ENCODE data around the gene VWA3B.
"Not testable (repeated sequence)": the region's sequence is repeated elsewhere in the genome, so short reads cannot be mapped to it uniquely, and the experiment has no call there.

The VWA3B gene

GRCh38 chr2:98128556-98129109 is 41.7 kb downstream of the VWA3B start:
- no peak for DNase-seq (ENCODE audit: low read depth in 1 of 2, low spot score in 1 of 2)

DNA sequence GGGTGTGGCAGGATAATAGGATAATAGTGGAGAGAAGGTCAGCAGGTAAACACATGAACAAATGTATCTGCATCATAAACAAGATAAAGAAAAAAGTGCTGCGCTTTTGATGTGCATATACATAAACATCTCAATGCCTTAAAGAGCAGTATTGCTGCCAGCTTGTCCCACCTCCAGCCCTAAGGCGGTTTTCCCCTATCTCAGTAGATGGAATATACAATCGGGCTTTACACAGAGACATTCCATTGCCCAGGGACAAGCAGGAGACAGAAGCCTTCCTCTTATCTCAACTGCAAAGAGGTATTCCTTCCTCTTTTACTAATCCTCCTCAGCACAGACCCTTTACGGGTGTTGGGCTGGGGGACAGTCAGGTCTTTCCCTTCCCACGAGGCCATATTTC is 43.1 kb downstream of the VWA3B start:
- not testable (repeated sequence) for DNase-seq (ENCODE audit: low read depth in 1 of 2, low spot score in 1 of 2)

- peak in 1 of 2 donors; percentile 5 for DNase-seq (ENCODE audit: low read depth in 1 of 2, low spot score in 1 of 2)
Observed at GRCh38 chr2:98134172-98135005, 47.4 kb downstream of the VWA3B start.

DNA sequence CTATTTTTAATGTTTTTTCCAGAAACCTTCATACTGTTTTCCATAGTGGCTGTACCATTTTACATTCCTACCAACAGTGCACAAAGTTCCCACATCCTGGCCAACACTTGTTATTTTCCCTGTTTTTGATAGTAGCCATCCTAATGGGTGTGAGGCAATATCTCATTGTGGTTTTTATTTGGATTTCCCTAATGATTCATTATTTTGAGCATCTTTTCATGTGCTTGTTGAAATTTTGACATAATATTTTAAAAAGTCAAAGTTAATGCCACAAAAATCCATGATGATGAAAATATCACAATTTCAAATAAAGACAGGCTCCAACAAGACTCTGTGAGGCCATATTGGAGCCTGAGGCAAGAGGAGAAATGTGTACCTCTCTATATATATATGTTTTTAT is 50.2 kb downstream of the VWA3B start:
- no peak for DNase-seq (ENCODE audit: low read depth in 1 of 2, low spot score in 1 of 2)

DNA sequence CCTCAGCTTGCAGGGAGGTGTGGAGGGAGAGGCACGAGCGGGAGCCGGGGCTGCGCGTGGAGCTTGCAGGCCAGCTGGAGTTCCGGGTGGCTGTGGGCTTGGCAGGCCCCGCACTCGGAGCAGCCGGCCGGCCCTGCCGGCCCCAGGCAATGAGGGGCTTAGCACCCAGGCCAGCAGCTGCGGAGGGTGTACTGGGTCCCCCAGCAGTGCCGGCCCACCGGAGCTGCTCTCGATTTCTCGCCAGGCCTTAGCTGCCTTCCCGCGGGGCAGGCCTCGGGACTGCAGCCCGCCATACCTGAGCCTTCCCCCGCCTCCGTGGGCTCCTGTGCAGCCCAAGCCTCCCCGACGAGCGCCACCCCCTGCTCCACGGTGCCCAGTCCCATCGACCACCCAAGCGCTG is 52.0 kb downstream of the VWA3B start:
- DNase-seq (ENCODE audit: low read depth in 1 of 2, low spot score in 1 of 2) = not testable (repeated sequence)

GRCh38 chr2:98140210-98140609 is 53.2 kb downstream of the VWA3B start:
- DNase-seq (ENCODE audit: low read depth in 1 of 2, low spot score in 1 of 2) = no peak

DNA sequence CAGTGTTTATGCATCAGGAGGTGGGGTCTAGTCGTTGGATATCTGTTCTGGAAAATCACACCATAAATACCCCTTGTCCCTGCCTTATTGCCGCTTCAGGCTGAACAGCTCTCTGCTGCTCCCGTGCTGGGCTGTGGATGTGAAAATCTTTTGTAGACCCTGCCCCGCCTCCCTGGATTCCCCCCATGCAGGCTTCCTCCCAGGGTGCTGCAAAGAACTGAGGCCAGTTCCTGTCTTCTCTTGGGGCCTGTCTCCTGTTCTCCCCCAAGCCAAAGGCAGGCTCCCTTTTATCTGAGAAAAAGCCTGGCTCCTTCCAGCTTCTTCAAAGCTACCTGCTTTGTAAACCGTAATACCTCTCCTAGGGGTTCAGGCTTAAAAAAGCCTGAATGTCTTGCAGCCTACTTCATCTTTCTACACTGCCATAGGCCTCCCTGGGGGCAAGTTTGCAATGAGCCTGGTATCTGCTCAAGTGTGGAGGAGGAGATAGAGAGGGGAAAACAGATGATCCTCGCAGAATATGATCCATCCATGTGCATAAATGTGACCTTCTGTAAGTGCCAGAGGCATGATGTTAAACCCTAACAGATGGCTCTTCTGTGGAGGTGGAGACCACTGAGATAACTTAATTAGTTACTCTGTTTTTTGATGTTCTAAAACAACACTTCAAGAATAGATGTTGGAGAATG is 55.3 kb downstream of the VWA3B start:
- no peak for DNase-seq (ENCODE audit: low read depth in 1 of 2, low spot score in 1 of 2)

GRCh38 chr2:98145070-98145469 is 58.1 kb downstream of the VWA3B start:
- DNase-seq (ENCODE audit: low read depth in 1 of 2, low spot score in 1 of 2) = no peak

GRCh38 chr2:98147900-98148299 is 60.9 kb downstream of the VWA3B start:
- not testable (repeated sequence) for DNase-seq (ENCODE audit: low read depth in 1 of 2, low spot score in 1 of 2)

DNA sequence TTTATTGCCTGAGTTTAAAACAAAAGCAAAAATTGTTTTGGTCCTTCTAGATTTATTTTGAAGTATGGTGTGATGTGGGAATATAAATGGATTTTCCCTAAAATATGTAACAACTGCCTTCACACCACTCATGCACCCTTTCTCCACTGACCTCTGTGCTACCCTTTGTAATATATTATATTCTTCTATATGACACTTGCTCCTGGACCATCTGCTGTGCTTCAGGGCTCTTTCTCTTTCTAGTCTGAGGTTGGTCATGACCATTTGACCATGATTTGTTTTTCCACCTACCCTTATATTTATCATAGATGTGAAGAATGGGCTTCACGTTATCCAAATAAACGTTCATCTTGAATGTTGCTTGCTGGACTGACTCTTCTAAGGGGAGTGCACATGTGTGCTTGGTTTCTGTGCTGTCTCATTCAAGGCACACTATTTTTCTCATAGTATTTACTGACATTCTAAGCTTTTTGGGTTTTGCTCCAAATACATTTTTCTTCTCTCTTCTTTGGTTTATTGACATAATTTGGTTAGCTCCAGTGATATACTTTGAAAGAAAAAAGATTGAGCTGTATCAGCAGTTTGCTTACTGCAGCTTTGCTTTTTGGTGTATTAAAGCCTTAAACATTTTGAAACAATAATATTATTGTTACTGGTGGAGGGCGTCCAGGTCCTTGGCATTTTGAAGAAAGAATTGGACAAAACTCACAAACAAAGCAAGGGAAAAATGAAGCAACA is 61.8 kb downstream of the VWA3B start:
- DNase-seq (ENCODE audit: low read depth in 1 of 2, low spot score in 1 of 2) = no peak

GRCh38 chr2:98149333-98149697 is 62.3 kb downstream of the VWA3B start:
- no peak for DNase-seq (ENCODE audit: low read depth in 1 of 2, low spot score in 1 of 2)

DNA sequence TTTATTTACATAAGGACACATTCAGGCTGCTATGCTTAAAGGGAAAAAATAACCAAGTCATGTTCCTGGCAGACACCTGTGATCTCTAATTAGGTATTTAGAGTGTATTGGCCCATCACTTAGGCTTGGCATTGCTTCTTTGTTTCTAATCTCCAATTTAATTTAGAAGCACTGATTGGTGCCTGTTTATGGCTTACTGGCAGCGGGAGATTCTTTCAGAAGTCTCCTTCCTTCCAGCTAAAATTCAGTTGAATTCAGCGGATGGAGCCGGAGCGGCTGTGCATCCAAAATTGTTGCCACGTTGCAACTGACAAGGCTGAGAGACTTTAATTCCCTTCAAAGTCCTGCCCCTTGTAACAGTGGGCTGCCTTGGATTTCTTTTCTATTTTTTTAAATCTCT is 66.5 kb downstream of the VWA3B start:
- DNase-seq (ENCODE audit: low read depth in 1 of 2, low spot score in 1 of 2) = no peak

- DNase-seq (ENCODE audit: low read depth in 1 of 2, low spot score in 1 of 2) = no peak
Observed at GRCh38 chr2:98155291-98155690, 68.3 kb downstream of the VWA3B start.

DNA sequence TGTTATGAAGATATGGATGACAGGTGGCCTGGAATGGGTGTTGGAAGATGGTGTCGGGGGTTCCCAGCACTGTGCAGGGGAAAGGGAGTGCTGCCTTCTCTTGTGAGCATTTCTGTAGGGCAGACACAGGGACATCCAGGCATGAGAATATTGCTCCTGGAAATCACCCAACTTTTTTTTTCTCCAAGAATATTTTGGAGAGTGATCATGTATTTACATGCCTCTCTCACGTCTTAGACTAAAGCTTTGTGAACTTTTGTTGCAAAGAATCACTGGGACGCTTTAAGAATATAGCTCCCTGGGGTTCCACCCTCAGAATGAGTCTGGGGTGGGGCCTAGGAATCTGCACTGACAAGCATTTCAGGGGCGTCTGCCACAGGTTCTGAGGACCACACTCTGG is 68.7 kb downstream of the VWA3B start:
- no peak for DNase-seq (ENCODE audit: low read depth in 1 of 2, low spot score in 1 of 2)

- DNase-seq (ENCODE audit: low read depth in 1 of 2, low spot score in 1 of 2) = no peak
Observed at GRCh38 chr2:98156304-98156703, 69.3 kb downstream of the VWA3B start.

DNA sequence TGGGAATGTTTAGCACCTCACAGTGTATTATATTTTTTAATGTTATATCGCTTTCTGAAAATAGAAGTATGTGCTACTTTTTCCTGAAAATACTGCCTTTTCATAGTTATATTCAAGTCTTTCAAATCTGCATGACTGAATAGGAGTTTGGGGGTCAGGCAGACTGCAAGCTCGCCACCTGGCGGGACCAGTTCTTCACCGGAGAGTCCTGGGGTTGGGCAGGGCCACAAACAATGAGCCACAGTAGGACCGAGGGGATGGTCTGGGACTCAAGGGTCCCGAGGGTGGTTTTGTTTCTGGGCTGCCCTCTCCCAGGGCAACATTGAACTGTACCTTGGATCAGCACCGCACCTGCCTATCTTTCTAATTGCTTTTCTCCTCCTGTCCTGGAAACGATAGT is 70.6 kb downstream of the VWA3B start:
- DNase-seq (ENCODE audit: low read depth in 1 of 2, low spot score in 1 of 2) = no peak

GRCh38 chr2:98158305-98158704 is 71.3 kb downstream of the VWA3B start:
- no peak for DNase-seq (ENCODE audit: low read depth in 1 of 2, low spot score in 1 of 2)

- no peak for DNase-seq (ENCODE audit: low read depth in 1 of 2, low spot score in 1 of 2)
Observed at GRCh38 chr2:98160554-98160953, 73.6 kb downstream of the VWA3B start.

DNA sequence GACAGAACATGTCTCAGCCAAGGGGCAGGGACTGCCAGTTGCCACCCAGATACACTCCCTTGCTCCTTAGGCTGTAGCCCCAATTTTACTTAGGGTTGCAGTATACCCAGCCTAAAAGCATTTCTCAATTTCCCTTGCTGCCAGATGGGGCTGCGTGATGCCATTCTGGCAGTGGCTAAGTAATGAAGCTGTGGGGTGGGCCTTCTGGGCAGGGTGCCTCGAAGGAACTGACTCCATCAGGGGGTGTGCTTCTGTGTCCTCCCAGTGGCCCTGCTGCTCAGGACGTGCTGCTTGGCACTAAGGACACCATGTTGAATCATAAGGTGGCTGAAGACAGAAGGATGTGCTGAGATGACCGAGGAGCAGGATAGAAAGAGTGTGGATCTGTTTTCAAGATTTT is 74.2 kb downstream of the VWA3B start:
- no peak for DNase-seq (ENCODE audit: low read depth in 1 of 2, low spot score in 1 of 2)

GRCh38 chr2:98164256-98164655 is 77.3 kb downstream of the VWA3B start:
- DNase-seq (ENCODE audit: low read depth in 1 of 2, low spot score in 1 of 2) = no peak

DNA sequence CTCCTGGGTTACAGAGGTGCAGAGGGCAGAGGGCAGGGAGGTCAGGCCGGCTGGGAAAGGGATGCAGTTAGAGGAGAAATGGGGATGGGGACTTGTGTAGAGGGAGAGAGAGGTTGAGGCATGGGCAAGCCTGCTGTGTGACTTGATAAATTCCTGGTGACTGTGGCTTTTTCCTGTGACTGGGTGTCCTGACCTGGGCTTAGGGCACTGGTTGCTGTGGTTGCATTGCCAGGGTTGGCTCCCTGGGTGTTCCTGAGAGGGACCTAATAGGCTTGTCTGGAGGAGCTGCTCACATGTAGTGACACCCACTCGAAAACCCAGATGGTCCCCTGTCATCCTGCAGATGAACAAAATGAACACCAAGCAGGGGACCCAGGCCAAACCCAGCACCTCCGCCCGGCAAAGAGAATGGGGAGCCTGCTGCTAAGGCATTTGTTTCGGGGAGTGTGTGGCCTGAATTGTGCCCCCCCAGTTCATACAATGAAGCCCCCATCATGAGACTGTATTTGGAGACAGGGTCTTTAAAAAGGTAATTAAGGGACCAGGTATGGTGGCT is 78.6 kb downstream of the VWA3B start:
- no peak for DNase-seq (ENCODE audit: low read depth in 1 of 2, low spot score in 1 of 2)

All from activated CD4-positive, alpha-beta T cell treated with anti-CD3 and anti-CD28 coated beads, Interleukin-2, amount 50 U/mL, for 24 hours (primary cell).